ENCODE results near the gene CDH2.

- TF ChIP-seq SPI1 (IDR thresholded peaks at IDR 0.05; ENCODE audit: low read depth, low read length): no peak
- no peak for TF ChIP-seq POLR2A (IDR thresholded peaks at IDR 0.05; ENCODE audit: low read depth, low read length)
- TF ChIP-seq POLR2AphosphoS5 (IDR thresholded peaks at IDR 0.05; ENCODE audit: low read depth, low read length): no peak
- no peak for TF ChIP-seq PAX5 (IDR thresholded peaks at IDR 0.05; ENCODE audit: insufficient read depth, low read length, severe bottlenecking)
Observed at GRCh38 chr18:28110924-28111323, 66.0 kb downstream of the CDH2 start.

Measured in GM12891 (cell line).